GM12878 (cell line): Measurements from ENCODE around the gene DNAJC5. TPM values are rescaled to one million over a fixed set of nuclear protein-coding genes. Genes with fewer than 3 reads are reported as not detected.

Experiments used
- ATAC-seq: fragments of 200-7000 bp; cut with Tn5 transposase; 3 replicates; pipeline ENCODE4 v1.9.1; 2020; ENCODE audit warnings: mild to moderate bottlenecking, moderate library complexity
- BruUV-seq: library from RNA; stranded (reverse); fragments of 400-500 nt; replicated peaks from 2 replicates; lab custom pipeline; 2021; lab: Mats Ljungman, UMichigan
- CTCF ChIA-PET: fragments of 300-600 bp; sonication (Branson Sonifier 250); formaldehyde crosslinking; extraction: SDS; loops from one replicate; lab custom pipeline; 2021; ENCODE audit warnings: inconsistent platforms; lab: Yijun Ruan, JAX
- POLR2A ChIA-PET: fragments of 350-600 bp; formaldehyde crosslinking; extraction: SDS; loops from one replicate; lab custom pipeline; 2021; ENCODE audit warnings: inconsistent platforms; lab: Charles Lee
- RAD21 ChIA-PET: fragments of 300-600 bp; sonication (Branson Sonifier 250); formaldehyde crosslinking; loops from one replicate; lab custom pipeline; 2023; ENCODE audit warnings: antibody characterized with exemption; ENCODE audit not compliant: unreplicated experiment; lab: Charles Lee
- SMC1A ChIA-PET: fragments of 300-600 bp; sonication (Branson Sonifier 250); formaldehyde crosslinking; loops from one replicate; lab custom pipeline; 2023; ENCODE audit not compliant: unreplicated experiment, uncharacterized antibody; lab: Charles Lee
- DNase-seq: peaks from one replicate; pipeline ENCODE4 v3.0.0-alpha.2; 2011; ENCODE audit warnings: low read depth, low spot score
- FAIRE-seq: peaks from 3 replicates; lab custom pipeline; 2011; peaks lifted over from hg19 to GRCh38; lab: Jason Lieb, UNC
- H2AFZ ChIP-seq: 2 replicates; pipeline ENCODE4 v1.6.0; 2011; ENCODE audit warnings: low read depth, low read length, control low read depth; ENCODE audit not compliant: control insufficient read depth
- H3K27ac ChIP-seq: 2 replicates; pipeline ENCODE4 v1.5.1; 2011; ENCODE audit warnings: control low read depth; ENCODE audit not compliant: control insufficient read depth, insufficient read depth
- H3K27me3 ChIP-seq, 2 experiments: replicated peaks in 1 of 2; 2 replicates each; pipeline versions ENCODE4 v1.6.0 to v1.6.1; 2011; ENCODE audit warnings: low read length in 1 of 2; ENCODE audit not compliant: control insufficient read depth in 2 of 2, insufficient read depth in 2 of 2
- H3K36me3 ChIP-seq, 2 experiments: 2 replicates each; pipeline ENCODE4 v1.5.1; 2011; ENCODE audit warnings: low read length in 1 of 2; ENCODE audit not compliant: control insufficient read depth in 2 of 2, insufficient read depth in 2 of 2
- H3K4me1 ChIP-seq: 2 replicates; pipeline ENCODE4 v1.6.1; 2011; ENCODE audit warnings: mild to moderate bottlenecking, low read length, moderate library complexity, mixed read lengths; ENCODE audit not compliant: control insufficient read depth, insufficient read depth
- H3K4me2 ChIP-seq: 2 replicates; pipeline ENCODE4 v1.6.0; 2011; ENCODE audit warnings: control low read depth; ENCODE audit not compliant: control insufficient read depth, insufficient read depth
- H3K4me3 ChIP-seq: fragments of 200-600 bp; sonication (generic); 2 replicates; pipeline ENCODE4 v1.5.1; 2016
- H3K79me2 ChIP-seq: 2 replicates; pipeline ENCODE4 v1.6.0; 2011; ENCODE audit warnings: low read length; ENCODE audit not compliant: control insufficient read depth, insufficient read depth
- H3K9ac ChIP-seq: 2 replicates; pipeline ENCODE4 v1.8.0; 2011; ENCODE audit warnings: low read length, control low read depth, mixed read lengths; ENCODE audit not compliant: control insufficient read depth, insufficient read depth
- H3K9me3 ChIP-seq: replicated peaks from 3 replicates; pipeline ENCODE4 v1.5.1; 2011; ENCODE audit warnings: mild to moderate bottlenecking, low read length; ENCODE audit not compliant: control insufficient read depth, insufficient read depth
- H4K20me1 ChIP-seq: 2 replicates; pipeline ENCODE4 v1.6.0; 2011; ENCODE audit not compliant: control insufficient read depth, insufficient read depth
- E2F4 ChIP-seq: IDR thresholded peaks from 2 replicates; pipeline ENCODE4 v1.6.1; 2012; ENCODE audit warnings: low read depth, low read length, improper control_type of control experiment
- ELK1 ChIP-seq: IDR thresholded peaks from 2 replicates; pipeline ENCODE4 v1.6.1; 2012; ENCODE audit warnings: low read depth, low read length, improper control_type of control experiment
- GATAD2B ChIP-seq: fragments of 450-650 bp; conservative IDR thresholded peaks from 2 replicates; pipeline ENCODE4 v1.6.1; 2017; ENCODE audit warnings: low read depth, mild to moderate bottlenecking, moderate library complexity
- NR2C1 ChIP-seq: fragments of 450-650 bp; IDR thresholded peaks from 2 replicates; pipeline ENCODE4 v1.6.1; 2017; ENCODE audit warnings: antibody characterized with exemption, mild to moderate bottlenecking, moderate library complexity
- PKNOX1 ChIP-seq: fragments of 450-650 bp; IDR thresholded peaks from 2 replicates; pipeline ENCODE4 v1.6.1; 2016; ENCODE audit warnings: mild to moderate bottlenecking
- SKIL ChIP-seq: fragments of 450-650 bp; IDR thresholded peaks from 2 replicates; pipeline ENCODE4 v1.6.1; 2017; ENCODE audit warnings: mild to moderate bottlenecking, low read depth, inconsistent platforms; ENCODE audit not compliant: poor library complexity, severe bottlenecking
- SMARCA5 ChIP-seq: fragments of 450-650 bp; IDR thresholded peaks from 2 replicates; pipeline ENCODE4 v1.6.1; 2017; ENCODE audit warnings: mild to moderate bottlenecking
- TCF3 ChIP-seq: IDR thresholded peaks from 2 replicates; pipeline ENCODE4 v1.6.1; 2012; ENCODE audit warnings: low read depth, mild to moderate bottlenecking, low read length, borderline replicate concordance; ENCODE audit not compliant: insufficient read depth
- YBX1 ChIP-seq: fragments of 450-650 bp; IDR thresholded peaks from 2 replicates; pipeline ENCODE4 v1.6.1; 2016; ENCODE audit warnings: antibody characterized with exemption
- ZBTB40 ChIP-seq: fragments of 450-650 bp; IDR thresholded peaks from 2 replicates; pipeline ENCODE4 v1.6.1; 2016; ENCODE audit warnings: mild to moderate bottlenecking, moderate library complexity, borderline replicate concordance
- ZNF384 ChIP-seq: IDR thresholded peaks from 2 replicates; pipeline ENCODE4 v1.6.1; 2012; ENCODE audit warnings: low read depth, mild to moderate bottlenecking, low read length, improper control_type of control experiment, borderline replicate concordance
- WGBS: methylation state at CpG from one replicate; pipeline ENCODE4 v1.1.6; 2016; ENCODE audit warnings: low lambda C conversion rate; ENCODE audit not compliant: insufficient replicate concordance, insufficient coverage; ENCODE audit errors: missing lambda C conversion rate; 5-methylcytosine and 5-hydroxymethylcytosine counted together
- in situ Hi-C: fragments of 300-500 bp; cut with MboI; formaldehyde crosslinking; loops from 9 replicates; pipeline ENCODE4 v1.14.3; 2018; ENCODE audit warnings: mixed read lengths
- intact Hi-C: fragments of 100-400 bp; cut with micrococcal nuclease; formaldehyde crosslinking; loops from one replicate; pipeline ENCODE4 v1.14.2; 2022; ENCODE audit not compliant: unreplicated experiment
- polyA plus RNA-seq, 11 experiments: library from polyadenylated mRNA; depleted of rRNA in 4 of 11; unstranded in 6 of 11; stranded (reverse) in 5 of 11; fragments of >200 nt; fragmentation: Nextera tagmentation in 4 of 11; fragmentation: Illumina TruSeq in 1 of 11; extraction: Ambion mirVana in 4 of 11; extraction: Trizol in 1 of 11; gene quantifications; 1 replicate in 1 of 11; 2 replicates in 10 of 11; pipeline versions ENCODE4 v1.2.1 to v1.2.3, GENCODE V29; 2011 to 2016; ENCODE audit warnings: inconsistent platforms in 2 of 11, missing spikeins in 2 of 11, low read depth in 1 of 11
- total RNA-seq, 4 experiments: library from RNA; depleted of rRNA in 3 of 4; stranded (reverse); fragments of >200 nt in 3 of 4; fragmentation: Illumina TruSeq in 1 of 4; extraction: Trizol in 1 of 4; gene quantifications; 2 replicates each; pipeline versions ENCODE4 v1.2.1 to v1.2.3, GENCODE V29; 2013 to 2021

Gene DNAJC5
- total and polyA plus RNA-seq, 10 of the 15 experiments (the other 5 are each of a cell fraction or from before 2014, with no cell fraction given), result 0.69 to 36.8 (median 17.0) TPM

GRCh38 chr20:63978319-63979228 is 83.6 kb downstream of the DNAJC5 start:
- Histone ChIP-seq H2AFZ (peak overlapping the region; percentile 24; the same call in 1 of the 2 replicates), H4K20me1 (no peaks in the 10 kb centered on the region), H3K4me3 (peak overlapping the region; percentile 96), H3K79me2 (peaks cover 55% of the 10 kb centered on the region), H3K4me1 (peaks cover 23% of the 10 kb centered on the region), H3K36me3 (peaks cover 8 to 15% of the 10 kb centered on the region in 2 experiments; a peak in 3 of 4 replicates), H3K9me3 (no peaks in the 10 kb centered on the region), H3K9ac (peak overlapping the region; percentile 68), H3K27ac (peak overlapping the region; percentile 92), H3K27me3 (no peaks in the 10 kb centered on the region), H3K4me2 (peak overlapping the region; percentile 93)
- DNase-seq, result no peak
- CTCF ChIA-PET, result interaction anchor here (1.3 to 2.5 kb wide), 6 partner anchors 24 to 142 kb away, joined by 4 to 67 read pairs (median 10); partner anchors contain the start of gene C20orf204
- POLR2A ChIA-PET, result interaction anchor here (0.7 to 4.1 kb wide), 5 partner anchors 35 to 927 kb away, joined by 3 to 63 read pairs (median 8); partner anchors contain the start of gene C20orf204
- WGBS, result 1% methylated on average over 52 of the region's 52 CpGs
- peak; percentile 52 for ATAC-seq
- FAIRE-seq, result no peak
- RAD21 ChIA-PET, result interaction anchor here (2.1 to 4.4 kb wide), 4 partner anchors 24 to 337 kb away, joined by 6 to 92 read pairs (median 7); partner anchors contain the start of gene C20orf204
- in situ Hi-C loops (no loop called here), intact Hi-C loops (no loop called here)
- BruUV-seq, result no TSS peak
- SMC1A ChIA-PET, result interaction anchor here (1.9 to 4.1 kb wide), 3 partner anchors 29 to 60 kb away, joined by 9 to 52 read pairs (median 15); partner anchors contain the start of gene C20orf204
- TF ChIP-seq ELK1, result no peak
- no peak for TF ChIP-seq ZNF384
- TF ChIP-seq PKNOX1, result no peak
- no peak for TF ChIP-seq YBX1
- TF ChIP-seq ZBTB40, result peak; percentile 42; the same call in 1 of the 2 replicates
- no peak for TF ChIP-seq SMARCA5
- TF ChIP-seq E2F4, result 0 out of 2 replicates have a peak, but pooled peaks have one; percentile 13
- TF ChIP-seq SKIL, result peak; percentile 65
- TF ChIP-seq TCF3, result no peak
- peak; percentile 92 for TF ChIP-seq GATAD2B
- no peak for TF ChIP-seq NR2C1
